ENCODE results near the gene EGLN2.
"Not testable (repeated sequence)": the region's sequence is repeated elsewhere in the genome, so short reads cannot be mapped to it uniquely, and the experiment has no call there.

EGLN2 gene

GRCh38 chr19:40818480-40819399 is 19.7 kb downstream of the EGLN2 start:
- not testable (repeated sequence) for DNase-seq (ENCODE audit: low spot score)
- peak; percentile 17 for TF ChIP-seq CTCF (IDR thresholded peaks at IDR 0.05; ENCODE audit: extremely low read depth, missing control alignments)

- peak; percentile 32 for TF ChIP-seq CTCF (IDR thresholded peaks at IDR 0.05; ENCODE audit: extremely low read depth, missing control alignments)
- not testable (repeated sequence) for DNase-seq (ENCODE audit: low spot score)
Measured at GRCh38 chr19:40819479-40820234, 20.7 kb downstream of the EGLN2 start.

- DNase-seq (ENCODE audit: low spot score): no peak
- TF ChIP-seq CTCF (IDR thresholded peaks at IDR 0.05; ENCODE audit: extremely low read depth, missing control alignments): no peak
Measured at GRCh38 chr19:40822161-40822560, 23.2 kb downstream of the EGLN2 start.

- not testable (repeated sequence) for DNase-seq (ENCODE audit: low spot score)
Measured at GRCh38 chr19:40822704-40823553, 23.9 kb downstream of the EGLN2 start.

- not testable (repeated sequence) for DNase-seq (ENCODE audit: low spot score)
Measured at GRCh38 chr19:40824916-40825315, 25.9 kb downstream of the EGLN2 start.

- DNase-seq (ENCODE audit: low spot score): not testable (repeated sequence)
Measured at GRCh38 chr19:40825460-40826095, 26.6 kb downstream of the EGLN2 start.

GRCh38 chr19:40826312-40826698 is 27.3 kb downstream of the EGLN2 start:
- not testable (repeated sequence) for DNase-seq (ENCODE audit: low spot score)

- DNase-seq (ENCODE audit: low spot score): not testable (repeated sequence)
Measured at GRCh38 chr19:40826699-40827385, 27.9 kb downstream of the EGLN2 start.

- DNase-seq (ENCODE audit: low spot score): no peak
- no peak for TF ChIP-seq CTCF (IDR thresholded peaks at IDR 0.05; ENCODE audit: extremely low read depth, missing control alignments)
Measured at GRCh38 chr19:40827386-40828247, 28.6 kb downstream of the EGLN2 start.
